ENCODE results near the gene GTF2H1.

The GTF2H1 gene

DNA sequence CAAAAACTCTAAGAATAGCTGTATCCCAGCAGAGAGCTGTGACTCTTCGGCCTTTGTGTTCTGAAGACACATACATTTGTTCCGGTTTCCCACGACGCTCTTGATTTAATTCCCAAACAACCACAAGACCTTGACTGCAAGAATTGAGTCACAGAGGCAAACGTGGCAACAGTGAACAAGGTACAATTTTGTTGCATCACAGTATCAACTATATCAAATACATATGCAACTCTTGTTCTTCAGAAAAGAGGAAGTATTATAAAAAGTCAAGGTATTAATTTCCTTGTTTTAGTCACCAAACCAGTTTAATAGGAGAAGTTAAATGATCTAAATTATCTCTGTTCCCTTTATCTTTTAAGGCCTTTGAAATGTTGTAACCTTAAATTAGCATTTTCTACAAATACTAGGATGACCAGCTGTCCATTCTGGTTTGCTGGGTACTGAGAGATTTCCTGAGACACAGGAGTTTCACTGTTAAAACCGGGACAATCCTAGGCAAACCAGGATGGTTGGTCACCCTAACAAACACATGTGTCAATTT lies 11.5 kb upstream of the GTF2H1 start:
- H3K4me3 ChIP-seq (ENCODE audit: control insufficient read depth, low read depth, low read length) = no peak overlapping the region
- peak; percentile 53 for DNase-seq (ENCODE audit: low read depth)
- TF ChIP-seq, protein P1, sequence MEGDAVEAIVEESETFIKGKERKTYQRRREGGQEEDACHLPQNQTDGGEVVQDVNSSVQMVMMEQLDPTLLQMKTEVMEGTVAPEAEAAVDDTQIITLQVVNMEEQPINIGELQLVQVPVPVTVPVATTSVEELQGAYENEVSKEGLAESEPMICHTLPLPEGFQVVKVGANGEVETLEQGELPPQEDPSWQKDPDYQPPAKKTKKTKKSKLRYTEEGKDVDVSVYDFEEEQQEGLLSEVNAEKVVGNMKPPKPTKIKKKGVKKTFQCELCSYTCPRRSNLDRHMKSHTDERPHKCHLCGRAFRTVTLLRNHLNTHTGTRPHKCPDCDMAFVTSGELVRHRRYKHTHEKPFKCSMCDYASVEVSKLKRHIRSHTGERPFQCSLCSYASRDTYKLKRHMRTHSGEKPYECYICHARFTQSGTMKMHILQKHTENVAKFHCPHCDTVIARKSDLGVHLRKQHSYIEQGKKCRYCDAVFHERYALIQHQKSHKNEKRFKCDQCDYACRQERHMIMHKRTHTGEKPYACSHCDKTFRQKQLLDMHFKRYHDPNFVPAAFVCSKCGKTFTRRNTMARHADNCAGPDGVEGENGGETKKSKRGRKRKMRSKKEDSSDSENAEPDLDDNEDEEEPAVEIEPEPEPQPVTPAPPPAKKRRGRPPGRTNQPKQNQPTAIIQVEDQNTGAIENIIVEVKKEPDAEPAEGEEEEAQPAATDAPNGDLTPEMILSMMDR (conservative IDR thresholded peaks at IDR 0.05; ENCODE audit: control insufficient read depth, insufficient read depth, low read depth, low read length) = no peak

DNA sequence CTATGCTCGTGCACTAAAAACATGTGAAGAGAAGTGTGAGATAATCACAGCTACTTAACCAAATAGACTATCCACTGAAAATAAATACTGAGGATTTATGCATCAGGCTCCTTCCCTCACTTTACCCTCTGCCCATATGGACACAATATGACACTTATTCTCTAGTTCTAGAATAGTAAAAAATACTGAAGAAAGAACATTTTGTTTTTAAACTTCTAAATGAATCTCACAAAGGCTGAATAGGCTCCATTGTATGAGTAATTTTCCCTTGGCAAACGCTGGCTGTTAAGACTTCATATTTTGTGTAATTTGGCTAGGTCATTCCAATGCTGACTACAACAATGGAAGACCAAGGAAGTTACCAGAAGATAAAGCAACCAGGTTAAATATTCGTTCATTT lies 10.4 kb upstream of the GTF2H1 start:
- peak; percentile 59 for DNase-seq (ENCODE audit: low read depth)
- no peak overlapping the region for H3K4me3 ChIP-seq (ENCODE audit: control insufficient read depth, low read depth, low read length)
- TF ChIP-seq, protein P1 (conservative IDR thresholded peaks at IDR 0.05; ENCODE audit: control insufficient read depth, insufficient read depth, low read depth, low read length) = no peak

DNA sequence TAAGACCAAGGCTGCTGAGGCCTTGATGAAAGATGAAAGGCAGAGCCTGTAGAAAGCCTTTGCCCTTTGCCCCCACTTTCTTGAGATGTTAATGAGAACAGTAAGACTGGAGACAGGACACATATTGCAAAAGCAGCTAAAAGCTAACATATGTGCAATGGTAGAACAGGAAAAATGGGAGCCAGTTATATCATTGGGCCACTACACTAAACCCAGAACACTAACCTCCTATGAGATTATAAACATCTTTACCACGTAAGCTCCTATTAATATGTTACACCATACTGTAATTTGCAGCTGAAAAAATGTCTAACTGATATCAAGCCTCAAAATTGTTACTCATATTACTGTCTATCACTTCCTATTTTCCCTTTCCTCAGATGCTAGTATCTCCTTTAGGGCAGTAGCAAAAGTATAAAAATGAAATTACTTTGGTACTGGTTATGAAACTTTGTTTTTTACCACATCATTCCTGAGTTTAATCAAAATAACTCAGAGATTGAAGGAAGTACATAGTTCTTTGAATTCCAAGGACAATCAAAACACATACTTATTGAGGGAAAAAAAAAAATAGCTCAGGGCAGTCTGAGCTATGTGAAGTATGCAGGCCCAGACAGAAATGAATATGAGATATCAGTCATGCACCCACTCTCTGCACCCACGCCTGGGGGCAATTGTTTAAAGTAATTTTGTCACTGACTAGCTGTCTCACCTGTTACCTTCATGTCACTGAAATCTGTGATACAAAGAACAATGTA lies 9.5 kb upstream of the GTF2H1 start:
- TF ChIP-seq, protein P1 (conservative IDR thresholded peaks at IDR 0.05; ENCODE audit: control insufficient read depth, insufficient read depth, low read depth, low read length) = no peak
- no peak overlapping the region for H3K4me3 ChIP-seq (ENCODE audit: control insufficient read depth, low read depth, low read length)
- peak; percentile 30 for DNase-seq (ENCODE audit: low read depth)

DNA sequence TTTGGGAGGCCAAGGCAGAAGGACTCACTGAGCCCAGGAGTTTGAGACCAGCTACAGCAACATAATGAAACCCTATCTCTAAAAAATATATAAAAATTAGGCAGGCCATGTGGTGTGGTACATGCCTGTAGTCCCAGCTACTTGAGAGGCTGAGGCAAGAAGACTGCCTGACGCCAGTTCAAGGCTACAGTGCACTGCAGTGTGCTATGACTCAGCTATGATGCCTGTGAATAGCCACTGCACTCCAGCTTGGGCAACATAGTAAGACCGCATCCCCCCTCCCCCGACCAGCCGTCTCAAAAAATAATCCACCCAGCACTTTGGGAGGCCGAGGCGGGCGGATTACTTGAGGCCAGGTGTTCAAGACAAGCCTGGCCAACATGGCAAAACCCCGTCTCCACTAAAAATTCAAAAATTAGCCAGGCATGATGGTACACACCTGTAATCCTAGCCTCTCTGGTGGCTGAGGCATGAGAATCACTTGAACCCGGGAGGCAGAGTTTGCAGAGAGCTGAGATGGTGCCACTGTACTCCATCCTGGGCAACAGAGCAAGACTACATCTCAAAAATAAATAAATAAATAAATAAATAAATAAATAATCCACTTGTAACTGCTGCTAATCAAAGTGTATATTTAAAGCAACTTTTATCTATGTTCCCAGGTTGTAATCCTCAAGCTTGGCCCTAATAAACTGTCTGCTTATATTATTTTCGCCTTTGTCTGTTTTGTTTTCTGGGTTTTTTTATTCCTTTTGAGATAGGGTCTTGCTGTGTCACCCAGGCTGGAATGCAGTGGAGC lies 8.2 kb upstream of the GTF2H1 start:
- peak; percentile 51 for DNase-seq (ENCODE audit: low read depth)
- TF ChIP-seq, protein P1 (conservative IDR thresholded peaks at IDR 0.05; ENCODE audit: control insufficient read depth, insufficient read depth, low read depth, low read length) = no peak
- no peak overlapping the region for H3K4me3 ChIP-seq (ENCODE audit: control insufficient read depth, low read depth, low read length)

DNA sequence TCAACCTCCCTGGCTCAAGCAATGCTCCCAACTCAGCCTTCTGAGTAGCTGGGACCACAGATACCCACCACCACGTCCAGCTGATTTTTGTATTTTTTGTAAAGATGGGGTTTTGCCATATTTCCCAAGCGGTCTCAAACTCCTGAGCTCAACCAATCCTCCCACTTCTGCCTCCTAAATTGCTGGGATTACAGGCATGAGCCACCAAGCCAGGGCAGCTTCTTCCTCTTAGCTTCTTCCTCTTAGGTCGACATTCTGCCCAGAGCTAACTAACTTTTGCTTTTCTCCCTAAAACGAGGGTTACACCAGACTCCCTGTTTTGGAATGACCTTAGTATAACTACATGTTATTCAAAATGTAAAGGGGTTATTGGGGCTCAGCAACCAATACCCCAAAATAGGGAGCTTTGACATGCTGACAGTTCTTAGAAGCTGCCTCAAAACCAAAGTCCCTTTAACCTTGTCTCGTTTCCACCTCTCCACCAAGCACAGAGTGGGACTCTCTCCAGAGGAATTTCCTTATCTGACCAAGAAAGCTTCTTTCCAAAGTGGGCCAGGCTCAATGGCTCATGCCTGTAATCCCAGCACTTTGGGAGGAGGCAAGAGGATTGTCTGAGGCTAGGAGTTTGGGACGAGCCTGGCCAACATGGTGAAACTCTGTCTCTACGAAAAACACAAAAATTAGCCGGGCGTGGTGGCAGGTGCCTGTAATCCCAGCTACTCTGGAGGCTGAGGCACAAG lies 7.4 kb upstream of the GTF2H1 start:
- no peak for DNase-seq (ENCODE audit: low read depth)
- no peak overlapping the region for H3K4me3 ChIP-seq (ENCODE audit: control insufficient read depth, low read depth, low read length)
- TF ChIP-seq, protein P1 (conservative IDR thresholded peaks at IDR 0.05; ENCODE audit: control insufficient read depth, insufficient read depth, low read depth, low read length) = no peak

DNA sequence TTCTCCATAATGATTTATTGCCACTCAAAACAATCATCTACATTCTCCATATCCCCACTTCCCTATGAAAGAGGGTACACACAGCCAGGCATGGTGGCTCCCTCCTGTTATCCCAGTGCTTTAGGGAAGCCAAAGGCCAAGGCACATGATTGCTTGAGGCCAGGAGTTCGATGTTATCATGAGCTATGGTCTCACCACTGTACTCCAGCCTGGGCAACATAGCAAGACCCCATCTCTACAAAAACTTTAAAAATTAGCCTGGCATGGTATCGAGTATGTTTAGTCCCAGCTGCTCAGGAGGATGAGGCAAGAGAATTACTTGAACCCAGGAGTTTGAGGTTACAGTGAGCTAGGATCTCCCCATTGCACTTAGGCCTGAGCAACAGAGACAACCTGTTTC lies 6.5 kb upstream of the GTF2H1 start:
- DNase-seq (ENCODE audit: low read depth) = no peak
- TF ChIP-seq, protein P1 (conservative IDR thresholded peaks at IDR 0.05; ENCODE audit: control insufficient read depth, insufficient read depth, low read depth, low read length) = no peak
- H3K4me3 ChIP-seq (ENCODE audit: control insufficient read depth, low read depth, low read length) = no peak overlapping the region
